Hematopoietic multipotent progenitor cell treated with erythropoietin and hydrocortisone succinate and interleukin-3 and kit ligand, for 15 days (in vitro differentiated cells): ENCODE data around the gene FAM180B.

Source experiments
- DNase-seq: peaks from one replicate; pipeline ENCODE4 v3.0.0-alpha.2; 2015; ENCODE audit warnings: low spot score

Gene FAM180B

GRCh38 chr11:47569646-47570045 lies 16.8 kb upstream of the FAM180B start:
- DNase-seq = no peak

DNA sequence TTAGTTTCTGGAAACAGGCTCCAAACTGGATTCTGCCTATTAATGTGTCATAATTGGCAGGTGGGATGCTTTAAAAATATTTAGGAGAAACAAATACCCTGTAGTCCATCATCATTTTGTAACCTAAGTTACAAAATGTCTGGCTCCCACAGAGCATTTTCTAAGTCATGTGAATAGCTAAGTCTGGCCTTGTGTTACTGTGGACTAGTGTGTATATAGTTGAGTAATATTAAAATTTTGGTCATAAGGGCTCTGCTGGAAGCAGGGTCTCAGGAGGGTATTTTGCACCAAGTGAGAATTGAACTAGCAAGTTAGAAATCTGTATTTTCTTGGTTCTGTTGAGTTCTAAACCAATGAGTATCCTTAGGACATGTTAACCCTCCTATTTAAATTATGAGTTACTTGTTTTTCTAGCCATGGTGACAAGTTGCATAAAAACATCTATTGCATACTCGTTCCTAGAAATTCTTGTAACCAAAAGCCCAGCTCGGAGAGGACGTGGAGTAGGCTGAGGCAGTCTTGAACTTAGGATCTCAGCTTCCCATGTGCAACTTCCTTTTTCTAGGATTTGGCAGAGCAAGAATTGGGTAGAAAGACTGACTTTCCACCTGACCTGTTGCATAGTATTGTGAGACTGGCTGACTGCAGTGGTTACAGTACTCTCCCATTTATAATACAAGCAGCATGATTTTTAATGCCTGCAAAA lies 15.7 kb upstream of the FAM180B start:
- DNase-seq = no peak

DNA sequence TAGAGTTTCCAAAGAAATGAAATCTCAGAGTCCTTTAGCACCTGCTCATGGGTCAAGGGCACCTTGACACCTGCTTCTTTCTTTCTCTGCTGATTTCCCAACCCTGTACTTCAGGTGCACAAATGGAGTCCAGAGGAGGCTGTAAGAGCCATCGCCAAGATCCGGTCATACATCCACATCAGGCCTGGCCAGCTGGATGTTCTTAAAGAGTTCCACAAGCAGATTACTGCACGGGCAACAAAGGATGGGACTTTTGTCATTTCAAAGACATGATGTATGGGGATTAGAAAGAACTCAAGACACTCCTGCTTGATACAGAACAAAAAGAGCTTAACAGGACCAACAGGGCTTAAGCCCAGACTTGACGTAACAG lies 15.1 kb upstream of the FAM180B start:
- no peak for DNase-seq

GRCh38 chr11:47571895-47572294 lies 14.6 kb upstream of the FAM180B start:
- DNase-seq = no peak

GRCh38 chr11:47572715-47573255 lies 13.7 kb upstream of the FAM180B start:
- DNase-seq = no peak

DNA sequence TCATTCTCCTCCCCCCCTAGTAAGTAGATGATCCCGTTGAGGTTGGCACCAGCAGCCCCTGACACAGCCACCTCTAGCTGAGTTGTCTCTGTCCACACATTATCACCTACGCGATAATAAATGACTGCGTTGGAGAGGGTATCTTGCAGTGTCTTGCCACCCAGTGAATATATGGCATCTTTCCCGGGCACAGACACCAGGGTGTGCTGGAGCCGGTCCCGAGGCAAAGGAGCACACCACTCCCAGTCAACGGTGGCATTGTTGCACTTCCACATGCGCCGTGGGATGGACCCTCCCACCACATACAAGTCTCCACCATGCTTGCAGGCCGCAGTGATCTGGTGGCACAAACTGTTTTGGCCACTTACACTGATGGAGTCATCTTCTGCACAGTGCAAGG lies 13.2 kb upstream of the FAM180B start:
- no peak for DNase-seq

DNA sequence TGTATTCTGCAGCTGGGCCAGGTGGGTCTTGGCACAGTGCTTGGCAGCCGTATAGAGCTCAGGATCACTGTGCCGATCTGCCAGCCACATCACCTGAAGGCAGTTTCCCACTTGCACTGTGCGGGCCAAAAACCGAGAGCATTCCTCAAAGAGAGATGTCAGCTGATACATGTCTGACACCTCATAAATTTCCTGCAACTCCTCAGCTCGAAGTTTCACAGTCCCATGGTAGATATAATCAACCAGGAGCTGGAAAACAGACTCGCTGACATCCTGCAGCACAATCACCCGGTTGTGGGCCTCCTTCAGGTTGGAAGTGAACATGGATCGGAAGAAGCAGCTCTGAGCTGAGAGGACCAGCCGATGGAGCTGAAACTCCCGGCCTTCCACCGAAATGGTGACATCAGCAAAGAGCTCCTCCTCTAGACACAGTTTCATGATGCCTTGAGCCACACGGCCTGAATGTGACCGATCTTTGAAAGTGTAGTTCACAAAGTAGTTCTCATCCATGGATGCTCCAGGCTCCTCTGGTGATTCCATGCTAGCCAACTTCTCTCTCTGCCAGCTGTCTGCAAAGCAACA lies 8.9 kb upstream of the FAM180B start:
- no peak for DNase-seq

GRCh38 chr11:47578524-47579494 lies 7.7 kb upstream of the FAM180B start, which contains the start of the genes KBTBD4 and NDUFS3:
KBTBD4 (minus strand) TSS chr11:47578970; CDS start chr11:47578951, 19 bp downstream.
NDUFS3 (plus strand) TSS chr11:47579074; CDS start chr11:47579092, 18 bp downstream.
- peak; percentile 91 for DNase-seq

DNA sequence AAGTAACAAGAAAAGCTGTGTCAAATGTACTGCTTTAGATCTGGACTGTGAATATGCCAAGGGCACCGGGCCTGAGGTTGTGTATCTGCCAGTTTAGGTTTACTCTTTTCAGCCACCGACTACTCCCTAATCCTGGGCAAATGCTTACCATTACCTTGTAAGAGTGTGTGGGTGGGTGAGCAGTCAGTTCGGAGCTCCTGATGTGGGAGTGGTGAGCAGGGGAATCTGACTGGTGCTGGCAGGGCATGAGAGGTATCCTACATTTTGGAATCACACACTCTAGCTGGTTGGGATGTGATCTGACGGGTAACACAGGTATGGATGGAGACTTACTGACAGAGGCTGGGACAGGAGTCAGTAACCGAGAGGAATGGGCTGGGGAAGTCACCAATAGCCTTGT lies 2.6 kb upstream of the FAM180B start:
- DNase-seq = no peak

DNA sequence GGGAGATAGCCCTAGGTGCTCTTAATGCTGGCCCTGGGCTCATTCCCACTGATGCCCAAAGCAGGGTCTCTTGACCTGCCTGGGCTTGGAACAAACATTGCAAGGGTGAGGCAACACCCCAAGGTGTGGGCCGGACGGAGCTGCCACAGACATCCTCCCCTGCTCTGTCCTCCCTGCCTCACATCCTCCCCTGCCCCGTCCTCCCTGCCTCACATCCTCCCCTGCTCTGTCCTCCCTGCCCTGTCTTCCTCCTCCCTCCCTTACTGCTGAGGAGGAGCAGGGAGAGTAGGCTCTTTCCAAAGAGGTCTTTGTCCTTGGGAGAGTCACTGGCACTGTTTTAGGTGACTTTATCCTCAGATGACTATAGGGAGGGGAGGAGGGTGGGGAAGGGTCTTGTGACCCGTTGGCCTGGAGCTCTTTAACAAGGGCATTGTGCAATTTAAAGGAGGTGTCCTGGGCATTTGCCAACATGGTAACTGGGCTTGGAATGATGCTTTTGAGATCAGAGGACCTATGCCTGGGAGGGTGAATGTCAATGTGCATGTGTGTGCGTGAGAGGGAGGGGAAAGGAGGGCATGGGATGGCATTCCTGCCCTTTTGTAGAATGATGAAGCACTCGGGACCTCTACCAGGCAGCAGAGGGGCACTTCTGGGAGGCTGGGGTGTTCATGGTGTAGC lies 700 bp downstream of the FAM180B start:
- no peak for DNase-seq

- DNase-seq = no peak
Measured at GRCh38 chr11:47587723-47588326, 1.3 kb downstream of the FAM180B start.

GRCh38 chr11:47589118-47589517 lies 2.6 kb downstream of the FAM180B start:
- DNase-seq = no peak

- DNase-seq = no peak
Measured at GRCh38 chr11:47589584-47589976, 3.1 kb downstream of the FAM180B start.

DNA sequence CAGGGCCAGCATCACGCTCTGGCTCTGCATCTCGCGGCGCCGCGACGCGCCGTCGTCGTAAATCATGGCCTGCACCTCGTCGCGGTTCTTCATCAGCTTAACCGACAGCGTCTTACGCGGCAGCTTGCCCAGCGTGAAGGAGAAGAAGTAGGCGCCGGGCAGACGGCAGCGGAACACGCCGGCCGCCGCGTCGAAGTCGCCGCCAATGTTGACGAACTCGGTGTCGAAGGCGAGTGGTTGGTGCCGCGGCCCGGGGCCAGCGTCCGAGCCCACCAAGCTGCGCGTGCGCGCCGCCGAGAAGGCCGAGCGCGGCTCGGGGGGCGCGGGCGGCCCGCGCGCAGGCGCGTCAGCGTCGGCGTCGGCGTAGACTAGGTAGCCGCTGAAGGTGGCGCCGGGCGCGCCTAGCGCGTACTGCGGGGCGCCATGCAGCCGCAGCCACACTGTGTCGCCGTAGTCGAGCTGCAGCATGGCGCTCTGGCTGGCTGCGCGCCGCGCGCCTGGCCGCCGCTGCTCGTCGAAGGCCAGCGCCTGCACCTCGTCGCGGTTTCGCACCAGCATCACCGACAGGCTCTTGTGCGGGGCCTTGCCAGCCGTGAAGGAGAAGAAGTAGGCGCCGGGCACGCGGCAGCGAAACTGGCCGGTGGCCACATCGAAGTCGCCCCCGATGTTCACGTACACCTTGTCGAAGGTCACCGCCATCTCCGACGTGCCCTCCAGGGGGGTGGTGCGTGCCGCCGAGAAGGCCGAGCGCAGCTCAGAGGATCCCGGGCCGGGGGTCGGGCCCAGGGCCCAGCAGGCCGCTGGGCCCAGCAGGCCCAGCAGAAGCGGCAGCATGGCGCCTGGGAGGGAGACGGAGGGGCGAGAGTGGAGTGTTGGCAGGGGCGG lies 3.7 kb downstream of the FAM180B start:
- DNase-seq = no peak

- no peak for DNase-seq
Measured at GRCh38 chr11:47591764-47592163, 5.3 kb downstream of the FAM180B start.

GRCh38 chr11:47592251-47592650 lies 5.8 kb downstream of the FAM180B start:
- no peak for DNase-seq

- DNase-seq = no peak
Measured at GRCh38 chr11:47592970-47593369, 6.5 kb downstream of the FAM180B start.

- DNase-seq = no peak
Measured at GRCh38 chr11:47593492-47593933, 7.0 kb downstream of the FAM180B start.

GRCh38 chr11:47593934-47594855 lies 7.7 kb downstream of the FAM180B start, which contains the start of gene C1QTNF4:
C1QTNF4 (minus strand) TSS chr11:47594411; CDS start chr11:47590810, 3,601 bp downstream.
- DNase-seq = no peak
